ENCODE measurements around the gene KLHL3. TPM values are rescaled to one million over a fixed set of nuclear protein-coding genes. Genes with fewer than 3 reads are reported as not detected.
A peak's percentile ranks its signal among the peaks of the same experiment; 100 is the strongest.
"Not testable (repeated sequence)": the region's sequence is repeated elsewhere in the genome, so short reads cannot be mapped to it uniquely, and the experiment has no call there.

KLHL3 gene, protein sequence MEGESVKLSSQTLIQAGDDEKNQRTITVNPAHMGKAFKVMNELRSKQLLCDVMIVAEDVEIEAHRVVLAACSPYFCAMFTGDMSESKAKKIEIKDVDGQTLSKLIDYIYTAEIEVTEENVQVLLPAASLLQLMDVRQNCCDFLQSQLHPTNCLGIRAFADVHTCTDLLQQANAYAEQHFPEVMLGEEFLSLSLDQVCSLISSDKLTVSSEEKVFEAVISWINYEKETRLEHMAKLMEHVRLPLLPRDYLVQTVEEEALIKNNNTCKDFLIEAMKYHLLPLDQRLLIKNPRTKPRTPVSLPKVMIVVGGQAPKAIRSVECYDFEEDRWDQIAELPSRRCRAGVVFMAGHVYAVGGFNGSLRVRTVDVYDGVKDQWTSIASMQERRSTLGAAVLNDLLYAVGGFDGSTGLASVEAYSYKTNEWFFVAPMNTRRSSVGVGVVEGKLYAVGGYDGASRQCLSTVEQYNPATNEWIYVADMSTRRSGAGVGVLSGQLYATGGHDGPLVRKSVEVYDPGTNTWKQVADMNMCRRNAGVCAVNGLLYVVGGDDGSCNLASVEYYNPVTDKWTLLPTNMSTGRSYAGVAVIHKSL
- 20.7 and 28.6 TPM in 2 replicates for total RNA-seq

DNA sequence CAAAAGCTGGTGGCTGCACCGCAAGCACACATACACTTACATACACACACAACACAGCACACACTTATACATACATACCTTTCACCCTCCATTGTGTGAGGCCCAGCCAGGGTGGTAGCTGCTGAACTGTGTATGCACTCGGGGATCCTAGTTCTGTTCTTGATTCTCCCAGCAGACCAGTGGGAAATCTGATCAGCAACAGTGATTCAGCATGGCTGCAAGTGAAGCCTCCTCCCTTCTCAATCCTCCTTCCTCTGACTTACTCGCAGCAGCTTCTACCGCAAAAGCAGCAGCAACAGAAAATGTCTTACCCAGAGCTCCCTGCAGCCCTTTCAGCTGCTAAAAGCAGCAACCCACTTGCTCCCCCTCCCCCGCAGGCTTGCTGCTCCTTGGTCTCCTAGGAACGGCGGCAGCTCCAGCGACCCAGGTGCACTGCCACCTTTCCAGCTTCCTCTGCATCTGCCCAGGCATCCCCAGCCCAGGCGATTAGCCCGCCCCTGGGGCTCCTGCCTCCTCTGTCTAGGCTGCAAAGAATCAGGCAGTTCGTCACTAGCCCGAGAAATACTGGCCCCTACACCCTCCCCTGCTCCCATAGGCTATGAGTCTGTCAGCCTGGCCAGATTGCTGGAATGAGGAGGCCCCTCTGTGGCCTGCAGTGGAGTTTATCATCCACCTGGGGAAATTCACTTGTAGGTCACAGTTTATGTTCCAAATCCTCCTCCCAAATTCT, at the start of gene KLHL3:
Gene KLHL3 (minus strand): TSS at position 535 of the 730 bp plus-strand sequence. CDS start 443 bp downstream, at position 92.
- peak; percentile 80 to 88 for DNase-seq (ENCODE audit: low read depth in 2 of 2)

DNA sequence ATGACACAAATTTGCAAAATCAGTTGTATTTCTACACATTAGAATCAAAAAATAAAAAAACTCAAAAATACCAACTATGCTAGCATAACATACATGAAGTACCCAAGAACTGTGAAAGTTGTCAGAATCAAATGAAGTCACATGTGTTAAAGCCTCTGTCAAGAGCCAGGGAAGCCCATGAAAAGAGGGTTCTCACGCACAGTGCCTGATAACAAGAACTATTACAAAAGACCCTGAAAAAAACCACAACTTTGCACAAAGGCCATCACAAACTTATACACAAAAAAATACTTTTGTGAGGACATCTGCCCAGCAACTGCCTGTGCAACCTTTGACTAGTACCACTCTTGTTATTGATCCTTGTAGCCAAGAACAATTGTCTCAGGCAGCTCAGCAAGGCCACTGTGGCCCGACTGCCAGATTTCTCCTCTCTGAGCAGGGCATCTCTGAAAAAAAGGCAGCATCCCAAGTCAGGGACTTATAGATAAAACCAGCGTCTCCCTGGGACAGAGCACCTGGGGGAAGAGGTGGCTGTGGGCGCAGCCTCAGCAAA, 47.2 kb upstream of the KLHL3 start:
- no peak for DNase-seq (ENCODE audit: low read depth in 2 of 2)

GRCh38 chr5:137782055-137782454, 46.2 kb upstream of the KLHL3 start:
- DNase-seq (ENCODE audit: low read depth in 2 of 2), result no peak

DNA sequence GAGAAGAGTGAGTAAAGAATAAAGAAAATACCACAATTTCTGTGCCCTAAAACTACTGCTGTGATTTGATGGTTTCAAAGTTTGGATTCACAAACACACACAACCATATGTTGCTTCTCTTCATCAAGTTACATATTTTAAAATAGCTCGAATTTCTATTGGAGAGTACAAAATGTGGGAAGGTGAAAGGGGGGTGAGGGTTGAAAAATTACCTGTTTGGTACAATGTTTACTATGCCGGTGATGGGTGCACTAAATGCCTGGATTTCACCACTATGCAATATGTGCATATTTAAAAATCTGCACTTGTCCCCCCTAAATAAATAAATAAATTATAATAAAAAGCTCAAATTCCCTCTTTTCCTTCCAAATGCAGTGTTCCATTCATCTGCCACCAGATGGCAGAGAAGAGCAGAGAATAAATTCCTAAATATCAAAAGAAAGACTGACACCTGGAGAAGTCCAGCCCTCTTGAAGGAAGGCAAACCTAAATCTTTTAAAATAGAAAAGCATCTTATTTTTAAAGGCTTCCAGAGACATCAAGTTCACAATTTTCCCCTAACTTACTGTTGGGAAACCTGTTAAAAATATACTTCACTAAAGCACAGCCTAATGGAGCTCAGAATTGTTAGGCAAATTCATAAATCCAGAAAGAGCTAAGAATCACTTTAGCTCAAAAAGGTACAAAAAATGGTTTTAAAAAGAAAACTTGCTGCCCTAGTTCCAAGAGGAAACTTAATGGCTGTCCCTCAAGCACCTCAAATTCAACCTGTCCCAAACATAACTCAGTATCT, 43.1 kb upstream of the KLHL3 start:
- peak; percentile 45 to 50 for DNase-seq (ENCODE audit: low read depth in 2 of 2)

- DNase-seq (ENCODE audit: low read depth in 2 of 2), result not testable (repeated sequence)
Measured at GRCh38 chr5:137767937-137768336, 32.0 kb upstream of the KLHL3 start.

GRCh38 chr5:137761566-137761965, 25.7 kb upstream of the KLHL3 start:
- no peak for DNase-seq (ENCODE audit: low read depth in 2 of 2)

GRCh38 chr5:137760719-137761516, 25.0 kb upstream of the KLHL3 start:
- DNase-seq (ENCODE audit: low read depth in 2 of 2), result no peak

- DNase-seq (ENCODE audit: low read depth in 2 of 2), result no peak
Measured at GRCh38 chr5:137760294-137760693, 24.4 kb upstream of the KLHL3 start.

DNA sequence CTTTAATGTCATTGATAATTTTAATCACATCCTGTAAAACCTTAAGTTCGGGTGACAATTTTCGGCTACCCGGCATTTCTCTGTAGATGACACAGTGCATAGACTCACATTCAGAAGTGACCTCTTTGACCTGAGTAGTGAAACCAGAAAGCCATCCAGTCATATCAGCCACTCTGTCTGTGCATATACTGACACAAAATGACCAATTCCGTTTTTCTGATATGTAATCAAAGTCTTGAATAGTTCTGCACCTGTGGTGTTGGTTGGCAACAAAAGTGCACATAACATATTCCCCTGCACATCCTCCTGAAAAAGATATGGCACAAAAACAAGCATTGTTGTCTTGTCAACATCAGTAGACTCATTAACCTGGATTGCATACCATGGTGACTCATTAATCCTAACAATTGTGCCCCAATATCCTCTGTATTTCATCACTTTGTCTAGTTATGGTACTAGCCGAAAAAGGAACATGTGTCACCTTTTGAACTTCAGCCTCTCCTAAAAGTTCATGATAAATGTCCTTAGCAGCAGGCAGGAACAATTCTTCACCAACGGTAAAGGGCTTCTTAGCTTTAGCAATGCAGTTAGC, 22.9 kb upstream of the KLHL3 start:
- no peak for DNase-seq (ENCODE audit: low read depth in 2 of 2)

- no peak for DNase-seq (ENCODE audit: low read depth in 2 of 2)
Measured at GRCh38 chr5:137758121-137758520, 22.2 kb upstream of the KLHL3 start.

DNA sequence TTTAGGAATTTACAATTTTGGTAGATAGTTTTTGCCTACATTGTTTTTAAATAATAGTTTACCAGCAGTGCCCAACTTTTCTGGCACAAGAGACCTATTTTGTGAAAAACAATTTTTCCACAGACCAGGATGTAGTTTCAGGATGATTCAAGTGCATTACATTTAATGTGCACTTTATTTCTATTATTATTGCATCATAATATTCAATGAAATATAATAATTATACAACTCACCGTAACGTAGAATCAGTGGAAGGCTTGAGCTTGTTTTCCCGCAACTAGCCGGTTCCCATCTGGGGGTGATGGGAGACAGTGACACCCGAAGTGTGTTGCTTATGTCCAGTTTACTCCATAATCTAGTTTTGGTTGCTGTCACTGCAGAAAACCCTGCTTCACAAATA, 21.7 kb upstream of the KLHL3 start:
- DNase-seq (ENCODE audit: low read depth in 2 of 2), result no peak

- no peak for DNase-seq (ENCODE audit: low read depth in 2 of 2)
Measured at GRCh38 chr5:137754961-137755762, 19.3 kb upstream of the KLHL3 start.

DNA sequence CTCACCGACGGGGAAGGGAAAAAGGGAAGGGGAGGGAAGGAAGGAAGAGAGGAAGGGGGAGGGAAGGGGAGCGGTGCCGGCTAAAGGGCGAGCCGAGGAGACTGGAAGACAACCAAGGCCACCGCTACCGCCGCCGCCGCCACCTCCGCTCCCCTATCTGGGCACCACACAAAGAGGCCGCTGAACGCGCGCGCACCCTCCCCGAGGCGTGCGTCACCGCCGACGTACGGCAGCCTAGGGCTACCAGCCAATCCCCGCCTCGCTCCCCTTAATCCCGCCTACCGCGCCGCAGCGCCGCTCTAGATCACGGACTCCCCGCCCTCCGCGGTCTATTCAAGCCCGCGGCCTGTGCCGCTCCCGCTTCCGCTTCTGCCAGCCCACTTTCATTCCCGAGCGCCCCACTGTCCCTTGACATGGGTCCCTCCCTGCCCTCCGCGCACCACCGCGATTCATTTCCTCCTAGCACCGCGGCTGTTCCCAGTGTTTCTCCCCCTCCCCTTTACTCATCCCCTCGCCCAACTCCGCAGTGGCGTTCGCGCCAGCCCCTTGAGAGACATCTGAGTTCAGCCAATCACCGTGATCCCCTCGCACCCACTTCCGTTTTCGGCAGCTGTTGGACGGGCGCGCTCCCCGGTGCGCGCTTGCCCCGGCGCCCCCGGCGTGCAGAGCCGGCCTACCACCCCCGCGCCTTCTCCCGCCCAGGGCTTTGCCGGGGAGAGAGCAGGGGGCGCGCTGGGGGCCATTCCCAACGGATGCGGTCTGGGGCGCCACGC, 18.5 kb upstream of the KLHL3 start, which contains the start of gene HNRNPA0:
Gene HNRNPA0 (minus strand): TSS at position 176 of the 773 bp plus-strand sequence. CDS start 297 bp downstream, outside the sequence.
- peak; percentile 98 to 99 for DNase-seq (ENCODE audit: low read depth in 2 of 2)

GRCh38 chr5:137753691-137754187, 17.9 kb upstream of the KLHL3 start:
- DNase-seq (ENCODE audit: low read depth in 2 of 2), result no peak

GRCh38 chr5:137752905-137753690, 17.2 kb upstream of the KLHL3 start:
- peak; percentile 30 for DNase-seq (ENCODE audit: low read depth in 2 of 2)

DNA sequence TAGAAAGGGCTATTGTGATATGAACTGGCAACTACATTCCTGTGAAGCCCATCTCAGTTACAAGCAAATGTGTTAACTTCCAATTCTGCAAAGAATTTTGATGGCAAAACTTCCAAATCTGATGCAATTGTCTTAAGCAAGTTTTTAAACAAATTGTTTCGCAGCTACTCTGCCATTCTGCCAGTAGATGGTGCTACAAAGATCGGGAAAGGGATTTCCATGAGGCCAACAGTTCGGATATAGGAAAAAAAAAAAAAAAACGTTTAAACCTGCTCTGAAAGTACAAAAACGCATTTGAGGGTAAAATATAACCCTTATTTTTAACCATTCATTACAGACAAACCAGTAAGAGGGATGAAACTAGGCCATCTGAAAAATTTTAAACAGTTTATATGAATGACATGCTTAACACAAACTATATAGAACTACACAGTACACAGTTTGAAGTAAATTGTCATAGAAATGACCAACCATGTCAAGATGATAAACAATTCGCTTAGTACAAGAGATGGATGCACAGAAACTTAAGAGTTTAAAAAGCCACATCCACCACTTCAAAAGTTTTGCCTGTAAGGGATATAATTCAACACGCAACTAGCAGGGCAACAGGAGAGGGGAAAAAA, 16.1 kb upstream of the KLHL3 start:
- peak; percentile 81 to 84 for DNase-seq (ENCODE audit: low read depth in 2 of 2)

DNA sequence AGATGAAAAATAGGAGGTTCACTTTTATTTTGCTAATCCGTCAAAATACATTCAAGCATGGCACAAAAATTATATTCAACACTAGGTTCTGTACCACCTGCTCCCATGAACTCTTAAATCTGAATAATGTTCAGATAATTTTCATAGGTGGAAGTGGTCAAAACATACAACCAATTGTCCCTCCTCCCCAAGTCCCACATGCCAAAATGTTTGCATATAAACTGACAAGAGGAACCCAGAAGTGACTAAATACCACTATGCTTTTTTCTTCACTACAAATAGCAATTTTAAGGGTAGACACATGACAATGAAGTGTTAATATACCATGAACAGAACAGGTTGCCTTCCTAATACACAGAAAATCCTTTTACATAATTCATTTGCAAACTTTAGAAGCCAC, 14.5 kb upstream of the KLHL3 start:
- no peak for DNase-seq (ENCODE audit: low read depth in 2 of 2)

All from lung microvascular endothelial cell (primary cell).